HCT116 (cell line): Measurements from ENCODE around the gene UBXN10. TPM values are rescaled to one million over a fixed set of nuclear protein-coding genes. Genes with fewer than 3 reads are reported as not detected.

Experiments
- ATAC-seq: fragments of 200-7000 bp; cut with Tn5 transposase; 2 replicates; pipeline ENCODE4 v1.9.1; 2020; ENCODE audit warnings: mild to moderate bottlenecking, moderate library complexity
- BruUV-seq: library from RNA; stranded (reverse); fragments of 400-500 nt; replicated peaks from 2 replicates; lab custom pipeline; 2021; lab: Mats Ljungman, UMichigan
- CTCF ChIA-PET: fragments of 300-600 bp; sonication (Branson Sonifier 250); formaldehyde crosslinking; loops from one replicate; lab custom pipeline; 2021; ENCODE audit warnings: antibody characterized with exemption; lab: Charles Lee
- POLR2A ChIA-PET: fragments of 300-600, 350-600 bp; sonication (Branson Sonifier 250); formaldehyde crosslinking; loops from one replicate; lab custom pipeline; 2021; ENCODE audit warnings: antibody characterized with exemption; lab: Charles Lee
- RAD21 ChIA-PET, 2 experiments: fragments of 300-600 bp; sonication (Branson Sonifier 250); formaldehyde crosslinking; loops; one replicate each; lab custom pipeline; 2023; ENCODE audit warnings: low total read pairs in 2 of 2; ENCODE audit not compliant: uncharacterized antibody in 2 of 2, unreplicated experiment in 2 of 2, low non-redundant PET in 1 of 2; lab: Charles Lee
- DNase-seq: peaks from one replicate; pipeline ENCODE4 v3.0.0-alpha.2; 2010; ENCODE audit warnings: low read depth, low spot score
- H2AFZ ChIP-seq: fragments of 200-600 bp; shearing (Covaris generic), sonication (generic); 2 replicates; pipeline ENCODE4 v1.6.1; 2017; ENCODE audit warnings: low read depth, mixed run types, mixed read lengths, antibody characterized with exemption, low read length; ENCODE audit not compliant: poor library complexity, severe bottlenecking
- H3K27ac ChIP-seq: 2 replicates; pipeline ENCODE4 v1.5.1; 2012; ENCODE audit warnings: low read depth, low read length
- H3K27me3 ChIP-seq: fragments of 200-600 bp; sonication (generic); 2 replicates; pipeline ENCODE4 v1.6.1; 2016; ENCODE audit warnings: mixed run types, low read length, mixed read lengths; ENCODE audit not compliant: insufficient read depth
- H3K36me3 ChIP-seq, 2 experiments: fragments of 200-500 bp in 1 of 2; fragments of 200-600 bp in 1 of 2; sonication (Bioruptor generic) in 1 of 2; sonication (generic) in 1 of 2; 2 replicates each; pipeline versions ENCODE4 v1.5.1 to v1.6.1; 2014 to 2016; ENCODE audit warnings: low read length in 2 of 2, inconsistent platforms in 1 of 2, mixed read lengths in 1 of 2, mixed run types in 1 of 2; ENCODE audit not compliant: insufficient read depth in 2 of 2, control insufficient read depth in 1 of 2
- H3K4me1 ChIP-seq, 2 experiments: fragments of 200-600 bp in 1 of 2; sonication (generic) in 1 of 2; 2 replicates each; pipeline versions ENCODE4 v1.5.1 to v1.6.1; 2012 to 2017; ENCODE audit warnings: low read length in 2 of 2, inconsistent platforms in 1 of 2, mild to moderate bottlenecking in 1 of 2, mixed read lengths in 1 of 2, mixed run types in 1 of 2, moderate library complexity in 1 of 2; ENCODE audit not compliant: insufficient read depth in 2 of 2, control insufficient read depth in 1 of 2
- H3K4me2 ChIP-seq: fragments of 200-600 bp; sonication (generic); 2 replicates; pipeline ENCODE4 v1.6.1; 2017; ENCODE audit warnings: mixed run types, low read length, mixed read lengths
- H3K4me3 ChIP-seq, 2 experiments: fragments of 200-600 bp in 1 of 2; sonication (generic) in 1 of 2; replicated peaks in 1 of 2; 2 replicates each; pipeline ENCODE4 v1.5.1; 2011 to 2016; ENCODE audit warnings: low read length in 2 of 2, control low read depth in 1 of 2, low read depth in 1 of 2, mild to moderate bottlenecking in 1 of 2, mixed read lengths in 1 of 2, mixed run types in 1 of 2
- H3K79me2 ChIP-seq: fragments of 200-600 bp; sonication (generic); 2 replicates; pipeline ENCODE4 v1.6.1; 2017; ENCODE audit warnings: mild to moderate bottlenecking, mixed run types, low read length, moderate library complexity, mixed read lengths; ENCODE audit not compliant: insufficient read depth
- H3K9ac ChIP-seq: fragments of 200-600 bp; sonication (generic); 2 replicates; pipeline ENCODE4 v1.6.1; 2016; ENCODE audit warnings: low read length, mixed read lengths
- H3K9me2 ChIP-seq: fragments of 200-600 bp; sonication (generic), shearing (Covaris generic); 2 replicates; pipeline ENCODE4 v1.6.1; 2017; ENCODE audit warnings: mixed run types, mild to moderate bottlenecking, moderate library complexity; ENCODE audit not compliant: insufficient read depth
- H3K9me3 ChIP-seq, 2 experiments: fragments of 200-500 bp in 1 of 2; fragments of 200-600 bp in 1 of 2; sonication (Bioruptor generic) in 1 of 2; sonication (generic) in 1 of 2; 2 replicates each; pipeline ENCODE4 v1.6.1; 2014 to 2017; ENCODE audit warnings: low read length in 2 of 2, mixed read lengths in 2 of 2, inconsistent platforms in 1 of 2, low read depth in 1 of 2, mild to moderate bottlenecking in 1 of 2, mixed run types in 1 of 2, moderate library complexity in 1 of 2; ENCODE audit not compliant: control insufficient read depth in 1 of 2, insufficient read depth in 1 of 2
- H4K20me1 ChIP-seq: fragments of 200-600 bp; sonication (generic), shearing (Covaris generic); 2 replicates; pipeline ENCODE4 v1.6.1; 2017; ENCODE audit warnings: mixed run types, mild to moderate bottlenecking, moderate library complexity; ENCODE audit not compliant: insufficient read depth
- CBX3 ChIP-seq: IDR thresholded peaks from 2 replicates; pipeline ENCODE4 v1.6.1; 2012; ENCODE audit warnings: low read depth
- CEBPB ChIP-seq: IDR thresholded peaks from 2 replicates; pipeline ENCODE4 v1.6.1; 2012; ENCODE audit warnings: low read depth
- EZH2 ChIP-seq: fragments of 200-600 bp; sonication (generic); IDR thresholded peaks from 2 replicates; pipeline ENCODE4 v1.6.1; 2017; ENCODE audit warnings: antibody characterized with exemption, mixed run types
- FOSL1 ChIP-seq: IDR thresholded peaks from 2 replicates; pipeline ENCODE4 v1.6.1; 2012; ENCODE audit warnings: low read depth
- JUND ChIP-seq: IDR thresholded peaks from 2 replicates; pipeline ENCODE4 v1.6.1; 2012
- POLR2AphosphoS5 ChIP-seq: IDR thresholded peaks from 2 replicates; pipeline ENCODE4 v1.6.1; 2011; ENCODE audit warnings: mild to moderate bottlenecking, low read depth, low read length, moderate library complexity
- SIN3A ChIP-seq: IDR thresholded peaks from 2 replicates; pipeline ENCODE4 v1.6.1; 2012; ENCODE audit warnings: low read depth
- SP1 ChIP-seq: IDR thresholded peaks from 2 replicates; pipeline ENCODE4 v1.6.1; 2012; ENCODE audit warnings: low read depth
- TCF7L2 ChIP-seq: IDR thresholded peaks from 2 replicates; pipeline ENCODE4 v1.7.0; 2011; ENCODE audit warnings: borderline replicate concordance, inconsistent platforms; ENCODE audit not compliant: insufficient read depth, insufficient read length; ENCODE audit errors: extremely low read depth
- intact Hi-C: fragments of 100-400 bp; cut with micrococcal nuclease; formaldehyde crosslinking; loops from 2 replicates; pipeline ENCODE4 v1.10.0; 2022
- total RNA-seq: library from RNA; stranded (reverse); gene quantifications from one replicate; pipeline ENCODE4 v1.2.1, GENCODE V29; 2021; ENCODE audit not compliant: unreplicated experiment
- TF ChIP-seq, protein P1 (sequence below): IDR thresholded peaks from 2 replicates; pipeline ENCODE4 v1.6.1; 2012; ENCODE audit warnings: low read depth
- TF ChIP-seq, protein P2 (sequence below): IDR thresholded peaks from 2 replicates; pipeline ENCODE4 v1.6.1; 2012
- TF ChIP-seq, protein P3 (sequence below): IDR thresholded peaks from 2 replicates; pipeline ENCODE4 v1.6.1; 2012
- TF ChIP-seq, protein P4 (sequence below), 3 experiments: fragments of 200-600 bp in 1 of 3; sonication (generic) in 1 of 3; IDR thresholded peaks in 2 of 3; conservative IDR thresholded peaks in 1 of 3; 2 replicates each; pipeline ENCODE4 v1.5.1; 2012 to 2017; ENCODE audit warnings: low read depth in 2 of 3, low read length in 2 of 3, antibody characterized with exemption in 1 of 3, borderline replicate concordance in 1 of 3, control low read depth in 1 of 3, mild to moderate bottlenecking in 1 of 3, mixed read lengths in 1 of 3, mixed run types in 1 of 3, moderate library complexity in 1 of 3; ENCODE audit not compliant: insufficient read depth in 1 of 3

The UBXN10 gene
- total RNA-seq, 1 experiment from 2014 or later: not detected

DNA sequence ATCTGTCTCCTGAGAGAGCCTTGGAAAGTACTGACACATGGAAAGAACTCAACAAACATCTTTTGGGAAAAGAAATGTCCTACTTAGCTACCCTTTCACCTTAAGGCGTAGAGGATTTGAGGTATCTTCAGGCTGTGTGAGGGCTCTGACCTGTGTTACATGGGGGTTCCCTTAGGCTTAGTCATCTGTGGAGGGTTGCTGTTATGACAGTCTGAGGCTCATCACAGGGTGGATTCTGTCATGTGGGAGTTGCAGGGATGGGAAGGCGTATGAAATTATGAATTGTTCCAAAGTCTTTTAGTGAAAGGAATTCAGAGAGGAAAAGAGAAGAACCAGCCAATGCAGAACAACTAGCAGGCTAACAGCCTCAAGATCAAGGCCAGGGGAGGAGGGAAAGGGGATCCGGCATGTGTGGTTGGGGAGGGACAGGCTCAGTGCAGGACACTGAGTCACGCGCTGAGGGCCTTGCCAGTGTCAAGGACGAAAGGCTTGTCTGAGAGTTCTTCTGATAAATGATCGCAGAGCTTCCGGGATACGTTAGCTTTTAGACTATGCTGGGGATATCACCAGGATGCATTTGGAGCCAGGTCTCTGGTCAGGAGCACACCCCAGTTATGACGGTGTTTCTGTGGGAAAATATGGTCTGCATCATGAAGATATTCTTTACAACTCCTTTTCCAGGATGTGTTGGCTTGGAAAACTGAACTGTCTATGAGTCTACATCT is 25.0 kb downstream of the UBXN10 start (continued):
- TF ChIP-seq, protein P1, sequence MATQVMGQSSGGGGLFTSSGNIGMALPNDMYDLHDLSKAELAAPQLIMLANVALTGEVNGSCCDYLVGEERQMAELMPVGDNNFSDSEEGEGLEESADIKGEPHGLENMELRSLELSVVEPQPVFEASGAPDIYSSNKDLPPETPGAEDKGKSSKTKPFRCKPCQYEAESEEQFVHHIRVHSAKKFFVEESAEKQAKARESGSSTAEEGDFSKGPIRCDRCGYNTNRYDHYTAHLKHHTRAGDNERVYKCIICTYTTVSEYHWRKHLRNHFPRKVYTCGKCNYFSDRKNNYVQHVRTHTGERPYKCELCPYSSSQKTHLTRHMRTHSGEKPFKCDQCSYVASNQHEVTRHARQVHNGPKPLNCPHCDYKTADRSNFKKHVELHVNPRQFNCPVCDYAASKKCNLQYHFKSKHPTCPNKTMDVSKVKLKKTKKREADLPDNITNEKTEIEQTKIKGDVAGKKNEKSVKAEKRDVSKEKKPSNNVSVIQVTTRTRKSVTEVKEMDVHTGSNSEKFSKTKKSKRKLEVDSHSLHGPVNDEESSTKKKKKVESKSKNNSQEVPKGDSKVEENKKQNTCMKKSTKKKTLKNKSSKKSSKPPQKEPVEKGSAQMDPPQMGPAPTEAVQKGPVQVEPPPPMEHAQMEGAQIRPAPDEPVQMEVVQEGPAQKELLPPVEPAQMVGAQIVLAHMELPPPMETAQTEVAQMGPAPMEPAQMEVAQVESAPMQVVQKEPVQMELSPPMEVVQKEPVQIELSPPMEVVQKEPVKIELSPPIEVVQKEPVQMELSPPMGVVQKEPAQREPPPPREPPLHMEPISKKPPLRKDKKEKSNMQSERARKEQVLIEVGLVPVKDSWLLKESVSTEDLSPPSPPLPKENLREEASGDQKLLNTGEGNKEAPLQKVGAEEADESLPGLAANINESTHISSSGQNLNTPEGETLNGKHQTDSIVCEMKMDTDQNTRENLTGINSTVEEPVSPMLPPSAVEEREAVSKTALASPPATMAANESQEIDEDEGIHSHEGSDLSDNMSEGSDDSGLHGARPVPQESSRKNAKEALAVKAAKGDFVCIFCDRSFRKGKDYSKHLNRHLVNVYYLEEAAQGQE: no peak
- TF ChIP-seq, protein P2, sequence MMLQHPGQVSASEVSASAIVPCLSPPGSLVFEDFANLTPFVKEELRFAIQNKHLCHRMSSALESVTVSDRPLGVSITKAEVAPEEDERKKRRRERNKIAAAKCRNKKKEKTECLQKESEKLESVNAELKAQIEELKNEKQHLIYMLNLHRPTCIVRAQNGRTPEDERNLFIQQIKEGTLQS: no peak

DNA sequence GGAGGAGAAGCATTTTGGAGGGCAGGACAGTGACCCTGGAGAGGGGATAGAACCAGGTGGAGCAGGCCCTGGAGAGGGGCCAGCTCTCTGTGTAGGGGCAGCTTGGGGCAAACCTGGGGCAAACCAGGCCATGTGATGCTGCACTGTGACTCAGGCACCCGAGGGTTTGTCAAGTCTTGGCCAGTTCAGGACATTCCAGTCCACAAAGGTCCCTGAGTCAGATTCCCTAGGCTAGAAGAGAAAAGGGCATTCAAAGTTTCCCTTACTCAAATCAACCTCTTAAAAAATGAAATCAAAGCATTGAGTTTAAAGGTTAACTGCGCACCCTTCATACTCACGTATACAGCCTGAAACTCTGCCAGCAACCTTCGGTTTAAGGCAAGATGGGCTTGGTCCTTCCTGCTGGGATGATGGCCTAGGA is 25.6 kb downstream of the UBXN10 start:
- peak overlapping the region; percentile 50 for H3K4me2 ChIP-seq
- H3K27me3 ChIP-seq: no peaks in the 10 kb centered on the region
- H3K9ac ChIP-seq: no peak overlapping the region
- H3K4me3 ChIP-seq: 0 out of 4 replicates have a peak overlapping the region, but pooled peaks of 1 of the 2 experiments have one; percentile 10
- RAD21 ChIA-PET: no interaction called here
- BruUV-seq: no TSS peak
- H2AFZ ChIP-seq: no peak overlapping the region
- H3K36me3 ChIP-seq: no peaks in the 10 kb centered on the region
- H3K4me1 ChIP-seq: peaks cover 9 to 28% of the 10 kb centered on the region in 2 experiments
- intact Hi-C loops: loop anchor here (10.0 kb wide), 2 partner anchors 153 to 423 kb away; partner anchors contain the start of gene PINK1
- ATAC-seq (peak; percentile 56), DNase-seq (peak; percentile 21)
- no peak overlapping the region for H3K27ac ChIP-seq
- H3K9me3 ChIP-seq: no peaks in the 10 kb centered on the region
- no peaks in the 10 kb centered on the region for H4K20me1 ChIP-seq
- H3K9me2 ChIP-seq: no peaks in the 10 kb centered on the region
- no peaks in the 10 kb centered on the region for H3K79me2 ChIP-seq
- CTCF ChIA-PET: interaction anchor here (2.1 to 4.4 kb wide), 2 partner anchors 223 to 282 kb away, joined by 8 to 47 read pairs; no protein-coding TSS in a partner anchor
- POLR2A ChIA-PET: no interaction called here
- TF ChIP-seq FOSL1 (peak; percentile 27; the same call in 1 of the 2 replicates), JUND (peak; percentile 46), SP1 (peak; percentile 67), SIN3A (0 out of 2 replicates have a peak, but pooled peaks have one; percentile 33), EZH2 (no peak), CBX3 (no peak), POLR2AphosphoS5 (no peak), TCF7L2 (no peak), CEBPB (no peak)
- TF ChIP-seq, protein P3, sequence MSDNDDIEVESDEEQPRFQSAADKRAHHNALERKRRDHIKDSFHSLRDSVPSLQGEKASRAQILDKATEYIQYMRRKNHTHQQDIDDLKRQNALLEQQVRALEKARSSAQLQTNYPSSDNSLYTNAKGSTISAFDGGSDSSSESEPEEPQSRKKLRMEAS: peak; percentile 23; the same call in 1 of the 2 replicates
- TF ChIP-seq, protein P4, sequence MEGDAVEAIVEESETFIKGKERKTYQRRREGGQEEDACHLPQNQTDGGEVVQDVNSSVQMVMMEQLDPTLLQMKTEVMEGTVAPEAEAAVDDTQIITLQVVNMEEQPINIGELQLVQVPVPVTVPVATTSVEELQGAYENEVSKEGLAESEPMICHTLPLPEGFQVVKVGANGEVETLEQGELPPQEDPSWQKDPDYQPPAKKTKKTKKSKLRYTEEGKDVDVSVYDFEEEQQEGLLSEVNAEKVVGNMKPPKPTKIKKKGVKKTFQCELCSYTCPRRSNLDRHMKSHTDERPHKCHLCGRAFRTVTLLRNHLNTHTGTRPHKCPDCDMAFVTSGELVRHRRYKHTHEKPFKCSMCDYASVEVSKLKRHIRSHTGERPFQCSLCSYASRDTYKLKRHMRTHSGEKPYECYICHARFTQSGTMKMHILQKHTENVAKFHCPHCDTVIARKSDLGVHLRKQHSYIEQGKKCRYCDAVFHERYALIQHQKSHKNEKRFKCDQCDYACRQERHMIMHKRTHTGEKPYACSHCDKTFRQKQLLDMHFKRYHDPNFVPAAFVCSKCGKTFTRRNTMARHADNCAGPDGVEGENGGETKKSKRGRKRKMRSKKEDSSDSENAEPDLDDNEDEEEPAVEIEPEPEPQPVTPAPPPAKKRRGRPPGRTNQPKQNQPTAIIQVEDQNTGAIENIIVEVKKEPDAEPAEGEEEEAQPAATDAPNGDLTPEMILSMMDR (IDR thresholded peaks at IDR 0.05 in 2 of 3, conservative IDR thresholded peaks at IDR 0.05 in 1 of 3; ENCODE audit: borderline replicate concordance in 1 of 3, insufficient read depth in 1 of 3, low read depth in 2 of 3, low read length in 2 of 3): no peak
- TF ChIP-seq, protein P1: no peak
